Prostate gland (tissue), 2 donors: ENCODE data around the gene FALEC. TPM values are rescaled to one million over a fixed set of nuclear protein-coding genes. Genes with fewer than 3 reads are reported as not detected.

Experiments used
- DNase-seq: peaks from one replicate; pipeline ENCODE4 v3.0.0-alpha.2; 2019; ENCODE audit warnings: low spot score
- H3K27ac ChIP-seq, 2 donors: fragments of 200-600 bp; sonication (generic); 2 replicates each; pipeline ENCODE4 v1.5.1; 2017 to 2019
- H3K27me3 ChIP-seq: fragments of 200-600 bp; sonication (generic); replicated peaks from 2 replicates; pipeline ENCODE4 v1.5.1; 2019; ENCODE audit not compliant: insufficient read depth
- H3K36me3 ChIP-seq, 2 donors: fragments of 200-600 bp; sonication (generic); 1 replicate in 1 of 2; 2 replicates in 1 of 2; pipeline versions ENCODE4 v1.5.1 to v1.8.1; 2017 to 2019
- H3K4me1 ChIP-seq: fragments of 200-600 bp; sonication (generic); replicated peaks from 2 replicates; pipeline ENCODE4 v1.5.1; 2019
- H3K4me3 ChIP-seq, 2 donors: fragments of 200-600 bp; sonication (generic); 2 replicates each; pipeline ENCODE4 v1.5.1; 2017 to 2019
- H3K9me3 ChIP-seq: fragments of 200-600 bp; sonication (generic); 2 replicates; pipeline ENCODE4 v1.5.1; 2017
- POLR2A ChIP-seq: fragments of 450-650 bp; IDR thresholded peaks from one replicate; pipeline ENCODE4 v1.6.1; 2016; ENCODE audit warnings: antibody characterized with exemption, mild to moderate bottlenecking
- POLR2AphosphoS5 ChIP-seq: sonication (generic); formaldehyde crosslinking; IDR thresholded peaks from one replicate; pipeline ENCODE4 v1.6.1; 2017; ENCODE audit warnings: antibody characterized with exemption
- WGBS: methylation state at CpG from one replicate; pipeline ENCODE4 v1.1.5; 2018; 5-methylcytosine and 5-hydroxymethylcytosine counted together
- intact Hi-C: fragments of 100-400 bp; cut with DNase I; formaldehyde crosslinking; loops from one replicate; pipeline ENCODE4 v1.14.2; 2022
- total RNA-seq, 2 donors: library from RNA; depleted of rRNA; stranded (reverse); fragments of >200 nt; gene quantifications; one replicate each; pipeline ENCODE4 v1.1.0, GENCODE V29; 2016
- TF ChIP-seq, protein P1 (sequence below), 4 experiments: fragments of 200-600 bp in 2 of 4; fragments of 450-650 bp in 2 of 4; sonication (generic) in 2 of 4; IDR thresholded peaks; 1 replicate in 3 of 4; 2 replicates in 1 of 4; pipeline ENCODE4 v1.5.1; 2016 to 2019; ENCODE audit warnings: antibody characterized with exemption in 4 of 4, mild to moderate bottlenecking in 2 of 4, moderate library complexity in 2 of 4

FALEC gene
- total RNA-seq, 2 donors from 2014 or later: not detected

DNA sequence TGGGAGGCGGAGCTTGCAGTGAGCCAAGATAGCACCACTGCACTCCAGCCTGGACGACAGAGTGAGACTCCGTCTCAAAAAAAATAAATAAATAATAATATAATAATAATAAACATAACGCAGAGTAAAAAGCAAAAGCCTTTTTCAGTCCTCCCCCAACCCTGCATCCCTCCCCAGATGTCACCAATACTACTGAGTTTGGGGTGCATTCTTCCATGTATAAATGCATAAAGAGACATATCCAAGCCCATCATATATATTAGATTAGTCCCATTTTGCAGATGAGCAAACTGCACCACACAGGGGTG, 32.7 kb downstream of the FALEC start:
- Histone ChIP-seq H3K9me3 (no peaks in the 10 kb centered on the region), H3K27ac (peak overlapping the region; percentile 62 to 82), H3K36me3 (no peaks in the 10 kb centered on the region), H3K4me1 (no peaks in the 10 kb centered on the region), H3K27me3 (no peaks in the 10 kb centered on the region), H3K4me3 (peak overlapping the region; percentile 50 to 52)
- 53% methylated on average over 4 of the region's 4 CpGs for WGBS
- intact Hi-C loops: no loop called here
- DNase-seq: no peak
- TF ChIP-seq POLR2A (no peak), POLR2AphosphoS5 (no peak)
- TF ChIP-seq, protein P1, sequence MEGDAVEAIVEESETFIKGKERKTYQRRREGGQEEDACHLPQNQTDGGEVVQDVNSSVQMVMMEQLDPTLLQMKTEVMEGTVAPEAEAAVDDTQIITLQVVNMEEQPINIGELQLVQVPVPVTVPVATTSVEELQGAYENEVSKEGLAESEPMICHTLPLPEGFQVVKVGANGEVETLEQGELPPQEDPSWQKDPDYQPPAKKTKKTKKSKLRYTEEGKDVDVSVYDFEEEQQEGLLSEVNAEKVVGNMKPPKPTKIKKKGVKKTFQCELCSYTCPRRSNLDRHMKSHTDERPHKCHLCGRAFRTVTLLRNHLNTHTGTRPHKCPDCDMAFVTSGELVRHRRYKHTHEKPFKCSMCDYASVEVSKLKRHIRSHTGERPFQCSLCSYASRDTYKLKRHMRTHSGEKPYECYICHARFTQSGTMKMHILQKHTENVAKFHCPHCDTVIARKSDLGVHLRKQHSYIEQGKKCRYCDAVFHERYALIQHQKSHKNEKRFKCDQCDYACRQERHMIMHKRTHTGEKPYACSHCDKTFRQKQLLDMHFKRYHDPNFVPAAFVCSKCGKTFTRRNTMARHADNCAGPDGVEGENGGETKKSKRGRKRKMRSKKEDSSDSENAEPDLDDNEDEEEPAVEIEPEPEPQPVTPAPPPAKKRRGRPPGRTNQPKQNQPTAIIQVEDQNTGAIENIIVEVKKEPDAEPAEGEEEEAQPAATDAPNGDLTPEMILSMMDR (IDR thresholded peaks at IDR 0.05): no peak

DNA sequence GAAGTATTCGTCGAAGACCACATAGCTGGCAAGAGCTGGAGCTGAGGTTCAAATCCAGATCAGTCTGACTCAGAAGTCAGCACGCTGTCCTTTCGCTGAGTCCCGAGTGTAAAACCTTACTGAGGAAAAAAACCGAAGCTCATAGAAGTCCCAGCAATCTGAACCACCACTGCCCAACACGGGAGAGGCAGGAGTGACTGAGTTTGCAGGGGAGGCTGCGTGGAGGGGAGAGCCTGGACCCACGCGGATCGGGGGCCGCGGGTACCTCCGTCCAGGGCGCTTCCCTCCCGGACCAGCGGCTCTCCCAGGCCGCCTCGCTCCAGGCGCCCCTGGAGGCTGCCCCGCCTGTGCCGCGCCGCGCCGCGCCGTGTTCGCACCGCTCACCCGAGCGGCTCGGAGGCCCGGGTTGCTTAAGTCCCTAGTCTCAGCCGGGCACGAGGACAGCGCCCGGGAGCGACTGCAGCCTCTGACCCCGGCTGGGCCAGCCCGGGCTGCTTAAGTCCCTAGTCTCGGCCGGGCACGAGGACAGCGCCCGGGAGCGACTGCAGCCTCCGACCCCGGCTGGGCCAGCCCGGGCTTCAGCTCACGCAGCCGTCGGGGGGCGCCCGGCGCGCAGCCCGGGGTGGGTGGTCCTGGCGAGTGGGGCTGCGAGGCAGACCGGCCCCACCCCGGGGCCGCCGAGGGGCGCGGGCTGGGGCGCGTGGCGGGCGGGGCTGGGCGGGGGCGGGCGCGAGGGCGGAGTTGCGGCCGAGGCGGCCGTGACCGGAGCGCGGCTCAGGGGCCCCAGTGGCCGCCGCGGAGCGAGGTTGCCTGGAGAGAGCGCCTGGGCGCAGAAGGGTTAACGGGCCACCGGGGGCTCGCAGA, 33.3 kb downstream of the FALEC start, which contains the start of gene ADAMTSL4:
ADAMTSL4 (plus strand) TSS at position 777 of the 864 bp plus-strand sequence. CDS start 2,881 bp downstream, outside the sequence.
- intact Hi-C loops: no loop called here
- under 1% methylated on average over 43 of the region's 91 CpGs for WGBS
- Histone ChIP-seq H3K36me3 (no peaks in the 10 kb centered on the region), H3K27ac (peak within 1 kb of the TSS; percentile 62 to 82), H3K4me3 (peak within 1 kb of the TSS; percentile 50 to 52), H3K4me1 (no peaks in the 10 kb centered on the region), H3K27me3 (no peaks in the 10 kb centered on the region), H3K9me3 (no peaks in the 10 kb centered on the region)
- TF ChIP-seq POLR2A (peak; percentile 14), POLR2AphosphoS5 (no peak)
- TF ChIP-seq, protein P1 (IDR thresholded peaks at IDR 0.05): peak in 1 of 4 experiments; percentile 39
- DNase-seq: no peak

DNA sequence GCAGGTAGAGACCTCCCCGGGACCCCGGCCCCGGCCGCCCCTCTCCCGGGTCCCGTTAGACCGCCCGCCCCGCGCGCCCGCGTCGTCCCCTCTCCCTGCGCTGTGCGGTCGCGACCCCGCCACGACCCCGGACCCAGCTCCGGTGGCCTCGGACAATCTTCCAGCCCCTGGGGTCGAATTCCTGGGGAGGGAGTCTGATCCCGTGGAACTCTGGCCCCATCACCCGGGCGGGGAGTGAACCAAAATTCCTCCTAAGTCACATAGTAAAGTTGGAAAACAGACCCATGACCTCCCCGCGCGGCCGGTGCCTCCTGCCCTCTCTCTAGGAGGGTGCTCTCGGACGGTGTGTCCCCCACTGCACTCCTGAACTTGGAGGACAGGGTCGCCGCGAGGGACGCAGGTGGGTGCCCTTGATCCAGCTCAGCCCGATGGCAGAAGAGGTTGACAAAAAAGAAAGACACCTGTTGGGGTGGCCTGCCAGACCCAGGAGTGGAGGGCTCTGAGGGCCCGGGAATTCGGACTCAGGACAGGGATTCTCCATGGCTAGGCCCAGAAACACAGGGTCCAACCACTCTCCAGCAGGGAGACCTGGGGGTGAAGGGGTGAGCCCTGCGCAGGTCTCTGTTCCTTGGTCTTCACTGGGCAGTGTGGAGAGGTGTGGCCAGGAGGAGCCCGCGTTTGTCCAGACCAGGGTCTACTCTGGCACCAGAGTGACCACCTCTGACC, 34.1 kb downstream of the FALEC start:
- H3K36me3 ChIP-seq: no peaks in the 10 kb centered on the region

DNA sequence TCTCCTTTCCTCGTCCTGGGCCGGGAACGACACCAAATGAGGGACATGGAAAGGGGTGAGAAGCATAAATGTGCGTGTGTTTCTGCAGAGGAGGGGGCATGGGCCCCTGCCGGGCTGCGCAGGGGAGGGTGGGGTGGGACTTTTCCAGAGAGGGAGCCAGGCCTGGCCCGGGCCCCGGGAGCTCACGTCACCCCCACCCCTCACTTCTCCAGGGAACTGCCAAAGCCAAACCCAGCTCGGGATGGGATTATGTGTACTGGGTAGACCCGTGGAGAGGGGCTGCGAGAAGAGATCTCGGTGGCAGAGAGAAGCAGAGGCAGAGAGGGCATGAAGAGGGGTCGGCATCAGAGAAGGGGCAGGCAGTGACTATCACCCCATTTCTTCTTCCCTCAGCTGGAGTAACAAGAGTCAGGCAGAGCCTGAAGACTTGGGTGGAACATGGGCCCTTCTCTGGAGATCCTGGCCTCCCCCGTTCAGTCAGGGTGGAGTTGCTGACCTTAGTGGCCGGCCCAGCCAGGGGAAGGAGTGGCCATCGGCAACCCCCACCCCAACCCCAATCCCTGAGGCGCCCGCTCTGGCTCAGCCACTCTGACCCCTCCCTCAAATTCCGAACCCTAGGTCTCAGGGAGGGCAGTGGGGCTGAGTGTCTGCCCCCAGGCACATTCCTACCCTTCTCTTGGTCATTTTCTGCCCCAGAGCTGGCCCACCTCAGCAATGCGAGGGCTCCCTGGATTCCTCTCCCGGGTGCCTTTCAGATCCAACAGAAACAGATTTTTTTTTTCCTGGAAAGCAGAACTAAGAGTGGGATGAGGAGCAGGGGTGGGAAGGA, 34.9 kb downstream of the FALEC start:
- no peak for DNase-seq
- Histone ChIP-seq H3K4me3 (no peak overlapping the region), H3K36me3 (no peaks in the 10 kb centered on the region), H3K27ac (peak overlapping the region in 1 of 2 donors; percentile 82), H3K27me3 (no peaks in the 10 kb centered on the region), H3K4me1 (no peaks in the 10 kb centered on the region), H3K9me3 (no peaks in the 10 kb centered on the region)
- intact Hi-C loops: loop anchor here (5.0 to 10.0 kb wide), 2 partner anchors 83 to 186 kb away; partner anchors contain the start of gene RPRD2
- 57% methylated on average over 22 of the region's 22 CpGs for WGBS
- TF ChIP-seq, protein P1 (IDR thresholded peaks at IDR 0.05): no peak
- no peak for TF ChIP-seq POLR2A
- TF ChIP-seq POLR2AphosphoS5: no peak

More for the DNA sequence above, 34.1 kb downstream of the FALEC start:
- Histone ChIP-seq H3K27me3 (no peaks in the 10 kb centered on the region), H3K27ac (peak overlapping the region; percentile 62 to 82), H3K4me1 (no peaks in the 10 kb centered on the region), H3K4me3 (peak overlapping the region; percentile 50 to 52), H3K9me3 (no peaks in the 10 kb centered on the region)
- TF ChIP-seq POLR2AphosphoS5 (no peak), POLR2A (no peak)
- TF ChIP-seq, protein P1 (IDR thresholded peaks at IDR 0.05): no peak
- no peak for DNase-seq
- intact Hi-C loops: loop anchor here (5.0 to 10.0 kb wide), 2 partner anchors 82 to 185 kb away; partner anchors contain the start of gene RPRD2
- WGBS: 15% methylated on average over 25 of the region's 43 CpGs
